ENCODE results near the gene RRM2.

DNA sequence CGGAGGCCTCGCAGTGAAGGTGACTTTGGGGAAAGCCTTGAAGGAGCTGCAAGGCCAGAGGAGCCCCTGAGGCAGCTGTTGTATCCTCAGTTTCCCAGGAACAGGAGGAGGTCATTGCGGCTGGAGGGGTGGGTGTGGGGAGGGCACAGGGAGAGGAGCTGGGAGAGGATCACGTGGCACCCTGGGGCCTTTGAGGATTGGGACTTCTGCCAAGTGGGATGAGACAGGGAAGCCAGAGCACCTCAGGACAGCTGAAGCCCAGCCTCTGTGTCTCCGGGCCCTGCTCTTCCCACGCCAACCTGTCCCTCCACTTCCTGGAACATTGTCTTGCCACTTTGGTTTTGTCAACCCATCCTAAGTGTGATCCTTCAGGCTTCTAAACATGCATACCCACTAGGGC, 19.4 kb upstream of the RRM2 start:
- TF ChIP-seq, protein P1, sequence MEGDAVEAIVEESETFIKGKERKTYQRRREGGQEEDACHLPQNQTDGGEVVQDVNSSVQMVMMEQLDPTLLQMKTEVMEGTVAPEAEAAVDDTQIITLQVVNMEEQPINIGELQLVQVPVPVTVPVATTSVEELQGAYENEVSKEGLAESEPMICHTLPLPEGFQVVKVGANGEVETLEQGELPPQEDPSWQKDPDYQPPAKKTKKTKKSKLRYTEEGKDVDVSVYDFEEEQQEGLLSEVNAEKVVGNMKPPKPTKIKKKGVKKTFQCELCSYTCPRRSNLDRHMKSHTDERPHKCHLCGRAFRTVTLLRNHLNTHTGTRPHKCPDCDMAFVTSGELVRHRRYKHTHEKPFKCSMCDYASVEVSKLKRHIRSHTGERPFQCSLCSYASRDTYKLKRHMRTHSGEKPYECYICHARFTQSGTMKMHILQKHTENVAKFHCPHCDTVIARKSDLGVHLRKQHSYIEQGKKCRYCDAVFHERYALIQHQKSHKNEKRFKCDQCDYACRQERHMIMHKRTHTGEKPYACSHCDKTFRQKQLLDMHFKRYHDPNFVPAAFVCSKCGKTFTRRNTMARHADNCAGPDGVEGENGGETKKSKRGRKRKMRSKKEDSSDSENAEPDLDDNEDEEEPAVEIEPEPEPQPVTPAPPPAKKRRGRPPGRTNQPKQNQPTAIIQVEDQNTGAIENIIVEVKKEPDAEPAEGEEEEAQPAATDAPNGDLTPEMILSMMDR (IDR thresholded peaks at IDR 0.05; ENCODE audit: insufficient read depth, low read length), result no peak
- TF ChIP-seq POLR2AphosphoS5 (IDR thresholded peaks at IDR 0.05; ENCODE audit: low read depth) (no peak), GABPA (IDR thresholded peaks at IDR 0.05; ENCODE audit: low read depth) (no peak), SPI1 (IDR thresholded peaks at IDR 0.05; ENCODE audit: borderline replicate concordance, low read depth) (no peak)
- TF ChIP-seq, protein P2, sequence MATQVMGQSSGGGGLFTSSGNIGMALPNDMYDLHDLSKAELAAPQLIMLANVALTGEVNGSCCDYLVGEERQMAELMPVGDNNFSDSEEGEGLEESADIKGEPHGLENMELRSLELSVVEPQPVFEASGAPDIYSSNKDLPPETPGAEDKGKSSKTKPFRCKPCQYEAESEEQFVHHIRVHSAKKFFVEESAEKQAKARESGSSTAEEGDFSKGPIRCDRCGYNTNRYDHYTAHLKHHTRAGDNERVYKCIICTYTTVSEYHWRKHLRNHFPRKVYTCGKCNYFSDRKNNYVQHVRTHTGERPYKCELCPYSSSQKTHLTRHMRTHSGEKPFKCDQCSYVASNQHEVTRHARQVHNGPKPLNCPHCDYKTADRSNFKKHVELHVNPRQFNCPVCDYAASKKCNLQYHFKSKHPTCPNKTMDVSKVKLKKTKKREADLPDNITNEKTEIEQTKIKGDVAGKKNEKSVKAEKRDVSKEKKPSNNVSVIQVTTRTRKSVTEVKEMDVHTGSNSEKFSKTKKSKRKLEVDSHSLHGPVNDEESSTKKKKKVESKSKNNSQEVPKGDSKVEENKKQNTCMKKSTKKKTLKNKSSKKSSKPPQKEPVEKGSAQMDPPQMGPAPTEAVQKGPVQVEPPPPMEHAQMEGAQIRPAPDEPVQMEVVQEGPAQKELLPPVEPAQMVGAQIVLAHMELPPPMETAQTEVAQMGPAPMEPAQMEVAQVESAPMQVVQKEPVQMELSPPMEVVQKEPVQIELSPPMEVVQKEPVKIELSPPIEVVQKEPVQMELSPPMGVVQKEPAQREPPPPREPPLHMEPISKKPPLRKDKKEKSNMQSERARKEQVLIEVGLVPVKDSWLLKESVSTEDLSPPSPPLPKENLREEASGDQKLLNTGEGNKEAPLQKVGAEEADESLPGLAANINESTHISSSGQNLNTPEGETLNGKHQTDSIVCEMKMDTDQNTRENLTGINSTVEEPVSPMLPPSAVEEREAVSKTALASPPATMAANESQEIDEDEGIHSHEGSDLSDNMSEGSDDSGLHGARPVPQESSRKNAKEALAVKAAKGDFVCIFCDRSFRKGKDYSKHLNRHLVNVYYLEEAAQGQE (IDR thresholded peaks at IDR 0.05; ENCODE audit: insufficient replicate concordance, low read depth), result no peak
